Keratinocyte (primary cell): ENCODE data around the gene CHRD. TPM values are rescaled to one million over a fixed set of nuclear protein-coding genes. Genes with fewer than 3 reads are reported as not detected.
"Not testable (repeated sequence)": the region's sequence is repeated elsewhere in the genome, so short reads cannot be mapped to it uniquely, and the experiment has no call there.

ENCODE experiments used
- DNase-seq: peaks from one replicate; pipeline ENCODE4 v3.0.0-alpha.2; 2011; ENCODE audit warnings: low read depth, missing footprints, low spot score
- FAIRE-seq: peaks from 2 replicates; lab custom pipeline; 2011; peaks lifted over from hg19 to GRCh38; lab: Jason Lieb, UNC
- H2AFZ ChIP-seq: 2 replicates; pipeline ENCODE4 v1.6.0; 2012; ENCODE audit warnings: low read length, control low read depth, inconsistent platforms; ENCODE audit not compliant: control insufficient read depth
- H3K27ac ChIP-seq: 2 replicates; pipeline ENCODE4 v1.5.1; 2011; ENCODE audit warnings: low read length; ENCODE audit not compliant: control insufficient read depth, insufficient read depth
- H3K27me3 ChIP-seq: 3 replicates; pipeline ENCODE4 v1.6.0; 2011; ENCODE audit warnings: low read length; ENCODE audit not compliant: control insufficient read depth, insufficient read depth; ENCODE audit errors: extremely low read depth
- H3K36me3 ChIP-seq, 2 experiments: 2 replicates in 1 of 2; 3 replicates in 1 of 2; pipeline ENCODE4 v1.5.1; 2011; ENCODE audit warnings: low read length in 2 of 2, mild to moderate bottlenecking in 1 of 2; ENCODE audit not compliant: control insufficient read depth in 2 of 2, insufficient read depth in 2 of 2; ENCODE audit errors: extremely low read depth in 1 of 2
- H3K4me1 ChIP-seq: 3 replicates; pipeline ENCODE4 v1.5.1; 2011; ENCODE audit warnings: low read length; ENCODE audit not compliant: control insufficient read depth, insufficient read depth; ENCODE audit errors: extremely low read depth
- H3K4me2 ChIP-seq: 3 replicates; pipeline ENCODE4 v1.6.0; 2011; ENCODE audit warnings: low read depth, low read length; ENCODE audit not compliant: control insufficient read depth, insufficient read depth; ENCODE audit errors: extremely low read depth
- H3K4me3 ChIP-seq, 3 experiments: fragments of 200-600 bp in 1 of 3; sonication (generic) in 1 of 3; 2 replicates in 2 of 3; 3 replicates in 1 of 3; pipeline ENCODE4 v1.5.1; 2011 to 2016; ENCODE audit warnings: low read length in 3 of 3, mild to moderate bottlenecking in 3 of 3, control low read depth in 2 of 3, inconsistent platforms in 1 of 3, low read depth in 1 of 3, mixed read lengths in 1 of 3, mixed run types in 1 of 3, moderate library complexity in 1 of 3; ENCODE audit not compliant: control insufficient read depth in 2 of 3, insufficient read depth in 2 of 3; ENCODE audit errors: extremely low read depth in 1 of 3
- H3K79me2 ChIP-seq: 2 replicates; pipeline ENCODE4 v1.6.0; 2012; ENCODE audit warnings: low read length; ENCODE audit not compliant: control insufficient read depth, insufficient read depth
- H3K9ac ChIP-seq: 3 replicates; pipeline ENCODE4 v1.6.0; 2011; ENCODE audit warnings: low read length; ENCODE audit not compliant: control insufficient read depth, insufficient read depth; ENCODE audit errors: extremely low read depth
- H3K9me1 ChIP-seq: 3 replicates; pipeline ENCODE4 v1.6.0; 2011; ENCODE audit warnings: low read length; ENCODE audit not compliant: control insufficient read depth, insufficient read depth; ENCODE audit errors: extremely low read depth
- H3K9me3 ChIP-seq: 2 replicates; pipeline ENCODE4 v1.5.1; 2012; ENCODE audit warnings: low read depth, low read length; ENCODE audit not compliant: control insufficient read depth
- H4K20me1 ChIP-seq: 3 replicates; pipeline ENCODE4 v1.6.0; 2011; ENCODE audit warnings: low read length; ENCODE audit not compliant: control insufficient read depth, insufficient read depth; ENCODE audit errors: extremely low read depth
- EZH2 ChIP-seq: IDR thresholded peaks from one replicate; pipeline ENCODE4 v1.6.1; 2012; ENCODE audit warnings: inconsistent platforms, mild to moderate bottlenecking, low read length, moderate library complexity
- dilution Hi-C: fragments of 300-500 bp; cut with MboI; formaldehyde crosslinking; loops from one replicate; pipeline ENCODE4 v1.7.0; 2020; ENCODE audit warnings: low sequenced_read_pairs; ENCODE audit not compliant: extremely low pct_ligation_motif_present
- polyA plus RNA-seq, 5 experiments: library from polyadenylated mRNA; depleted of rRNA in 3 of 5; stranded (reverse) in 3 of 5; stranded (forward) in 1 of 5; unstranded in 1 of 5; fragments of >200 nt; gene quantifications; 1 replicate in 1 of 5; 2 replicates in 3 of 5; 3 replicates in 1 of 5; pipeline versions ENCODE4 v1.2.1 to v1.2.3, GENCODE V29; 2011 to 2012; ENCODE audit warnings: missing spikeins in 2 of 5, low read depth in 1 of 5, low replicate concordance in 1 of 5
- TF ChIP-seq, protein P1 (sequence below), 3 experiments: IDR thresholded peaks in 1 of 3; conservative IDR thresholded peaks in 1 of 3; optimal IDR thresholded peaks in 1 of 3; 2 replicates in 2 of 3; 3 replicates in 1 of 3; pipeline versions ENCODE3 to v1.5.1; 2011; ENCODE audit warnings: low read length in 3 of 3, mild to moderate bottlenecking in 3 of 3, moderate library complexity in 2 of 3, control low read depth in 1 of 3, inconsistent platforms in 1 of 3; ENCODE audit not compliant: insufficient read depth in 2 of 3; ENCODE audit errors: extremely low read depth in 1 of 3

The CHRD gene
- polyA plus RNA-seq, 1 donor (not counting 4 experiments of a cell fraction or from before 2014, with no cell fraction given), result not detected

DNA sequence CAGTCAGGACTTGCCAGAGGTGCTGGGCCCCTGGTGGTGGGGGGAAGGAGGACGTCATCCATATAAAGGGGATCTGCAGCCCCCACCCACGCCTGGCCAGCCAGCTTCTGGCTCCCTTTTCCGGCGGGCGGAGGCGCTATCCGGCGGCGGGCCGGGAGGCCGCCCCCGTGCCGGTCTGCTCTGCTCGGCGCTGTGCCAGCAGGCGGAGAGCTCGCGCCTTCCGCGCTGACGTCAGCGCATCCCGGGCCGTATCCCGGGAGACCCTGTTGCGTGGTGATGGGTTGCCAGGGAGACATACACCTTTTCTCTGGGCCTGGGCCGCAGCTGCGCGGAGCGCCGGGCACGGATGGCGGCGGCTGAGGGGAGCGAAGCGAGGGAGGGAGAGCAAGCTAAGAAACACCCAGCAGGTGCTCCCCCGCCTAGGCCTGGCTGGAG is 41.3 kb upstream of the CHRD start:
- Histone ChIP-seq H4K20me1 (peaks cover 13% of the 10 kb centered on the region), H3K79me2 (peaks cover 23% of the 10 kb centered on the region), H3K27ac (peak overlapping the region; percentile 56), H3K4me3 (peak overlapping the region; percentile 4 to 16 (median 4)), H3K27me3 (no peaks in the 10 kb centered on the region), H3K4me1 (peaks cover 81% of the 10 kb centered on the region), H2AFZ (peak overlapping the region; percentile 22), H3K9me1 (peaks cover 4% of the 10 kb centered on the region), H3K9me3 (no peaks in the 10 kb centered on the region), H3K4me2 (peak overlapping the region; percentile 90), H3K9ac (peak overlapping the region; percentile 66), H3K36me3 (peaks cover 20 to 34% of the 10 kb centered on the region in 2 experiments)
- TF ChIP-seq, protein P1, sequence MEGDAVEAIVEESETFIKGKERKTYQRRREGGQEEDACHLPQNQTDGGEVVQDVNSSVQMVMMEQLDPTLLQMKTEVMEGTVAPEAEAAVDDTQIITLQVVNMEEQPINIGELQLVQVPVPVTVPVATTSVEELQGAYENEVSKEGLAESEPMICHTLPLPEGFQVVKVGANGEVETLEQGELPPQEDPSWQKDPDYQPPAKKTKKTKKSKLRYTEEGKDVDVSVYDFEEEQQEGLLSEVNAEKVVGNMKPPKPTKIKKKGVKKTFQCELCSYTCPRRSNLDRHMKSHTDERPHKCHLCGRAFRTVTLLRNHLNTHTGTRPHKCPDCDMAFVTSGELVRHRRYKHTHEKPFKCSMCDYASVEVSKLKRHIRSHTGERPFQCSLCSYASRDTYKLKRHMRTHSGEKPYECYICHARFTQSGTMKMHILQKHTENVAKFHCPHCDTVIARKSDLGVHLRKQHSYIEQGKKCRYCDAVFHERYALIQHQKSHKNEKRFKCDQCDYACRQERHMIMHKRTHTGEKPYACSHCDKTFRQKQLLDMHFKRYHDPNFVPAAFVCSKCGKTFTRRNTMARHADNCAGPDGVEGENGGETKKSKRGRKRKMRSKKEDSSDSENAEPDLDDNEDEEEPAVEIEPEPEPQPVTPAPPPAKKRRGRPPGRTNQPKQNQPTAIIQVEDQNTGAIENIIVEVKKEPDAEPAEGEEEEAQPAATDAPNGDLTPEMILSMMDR (optimal IDR thresholded peaks at IDR 0.05 in 1 of 3, IDR thresholded peaks at IDR 0.05 in 1 of 3, conservative IDR thresholded peaks at IDR 0.05 in 1 of 3; ENCODE audit: extremely low read depth in 1 of 3, insufficient read depth in 2 of 3, low read length in 3 of 3), result peak in 1 of 3 experiments; percentile 6
- no peak for TF ChIP-seq EZH2
- dilution Hi-C loops, result no loop called here
- DNase-seq (no peak), FAIRE-seq (no peak)

DNA sequence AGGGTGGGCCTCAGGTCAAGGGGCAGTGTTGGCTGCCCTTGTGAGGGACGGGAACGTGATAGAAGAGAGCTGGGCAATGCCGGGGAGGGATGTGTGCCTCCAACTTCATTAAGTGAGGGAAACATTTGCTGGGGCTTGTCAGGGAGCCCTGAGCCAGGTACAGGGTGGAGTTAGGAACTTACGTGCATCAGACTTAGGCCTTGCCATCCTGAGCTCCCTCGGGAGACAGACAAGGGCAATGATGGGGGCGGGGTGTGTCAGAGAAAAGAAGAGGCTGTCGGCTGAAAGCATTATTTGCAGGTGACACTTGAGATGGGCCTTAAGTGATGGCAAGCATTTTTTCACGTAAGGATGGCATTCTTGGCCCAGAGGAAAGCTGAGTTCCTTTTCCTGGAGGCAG is 40.9 kb upstream of the CHRD start:
- peaks cover 3% of the 10 kb centered on the region for H3K9me1 ChIP-seq
- H3K9me3 ChIP-seq, result no peaks in the 10 kb centered on the region
- H3K36me3 ChIP-seq, result peaks cover 16 to 29% of the 10 kb centered on the region in 2 experiments
- DNase-seq (no peak), FAIRE-seq (peak; percentile 52)
- no peak for TF ChIP-seq EZH2
- TF ChIP-seq, protein P1 (optimal IDR thresholded peaks at IDR 0.05 in 1 of 3, IDR thresholded peaks at IDR 0.05 in 1 of 3, conservative IDR thresholded peaks at IDR 0.05 in 1 of 3; ENCODE audit: extremely low read depth in 1 of 3, insufficient read depth in 2 of 3, low read length in 3 of 3), result no peak
- peak overlapping the region; percentile 90 for H3K4me2 ChIP-seq
- H3K79me2 ChIP-seq, result peaks cover 23% of the 10 kb centered on the region
- peak overlapping the region; percentile 66 for H3K9ac ChIP-seq
- peak overlapping the region; percentile 4 to 44 (median 16) for H3K4me3 ChIP-seq
- peaks cover 13% of the 10 kb centered on the region for H4K20me1 ChIP-seq
- peak overlapping the region; percentile 56 for H3K27ac ChIP-seq
- H3K27me3 ChIP-seq, result no peaks in the 10 kb centered on the region
- dilution Hi-C loops, result no loop called here
- peaks cover 78% of the 10 kb centered on the region for H3K4me1 ChIP-seq
- peak overlapping the region; percentile 22 for H2AFZ ChIP-seq

DNA sequence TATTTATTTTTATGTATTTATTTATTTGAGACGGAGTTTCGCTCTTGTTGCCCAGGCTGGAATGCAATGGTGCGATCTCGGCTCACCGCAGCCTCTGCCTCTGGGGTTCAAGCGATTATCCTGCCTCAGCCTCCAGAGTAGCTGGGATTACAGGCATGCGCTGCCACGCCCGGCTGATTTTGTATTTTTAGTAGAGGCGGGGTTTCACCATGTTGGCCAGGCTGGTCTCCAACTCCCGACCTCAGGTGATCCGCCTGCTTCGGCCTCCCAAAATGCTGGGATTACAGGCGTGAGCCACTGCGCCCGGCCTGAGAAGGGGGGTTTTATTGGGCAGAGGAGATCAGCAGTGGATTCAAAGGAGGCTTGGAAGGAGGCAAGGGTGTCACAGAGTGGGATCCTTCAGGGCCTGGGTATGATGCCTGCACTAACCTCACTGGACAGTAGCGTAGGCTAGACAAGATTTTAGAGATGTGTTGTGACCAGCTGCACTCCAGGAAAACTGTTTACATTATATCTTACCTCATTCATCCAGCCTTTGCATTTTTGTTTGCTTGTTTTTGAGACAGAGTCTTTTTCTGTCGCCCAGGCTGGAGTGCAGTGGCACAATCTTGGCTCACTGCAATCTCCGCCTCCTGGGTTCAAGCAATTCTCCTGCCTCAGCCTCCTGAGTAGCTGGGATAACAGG is 40.3 kb upstream of the CHRD start:
- peaks cover 23% of the 10 kb centered on the region for H3K79me2 ChIP-seq
- H3K27ac ChIP-seq, result peak overlapping the region; percentile 56
- dilution Hi-C loops, DNase-seq, FAIRE-seq, H3K27me3 ChIP-seq, H3K9me3 ChIP-seq, H3K9me1 ChIP-seq: not testable (repeated sequence)
- peak overlapping the region; percentile 49 for H2AFZ ChIP-seq
- H3K9ac ChIP-seq, result peak overlapping the region; percentile 66
- peak overlapping the region in 2 of 3 experiments; percentile 16 to 44 for H3K4me3 ChIP-seq
- peaks cover 13 to 26% of the 10 kb centered on the region in 2 experiments for H3K36me3 ChIP-seq
- H3K4me1 ChIP-seq, result peaks cover 74% of the 10 kb centered on the region
- H3K4me2 ChIP-seq, result peak overlapping the region; percentile 90
- H4K20me1 ChIP-seq, result peaks cover 11% of the 10 kb centered on the region
